Measurements from ENCODE around the gene RNH1.

The RNH1 gene

GRCh38 chr11:452203-452744 is 54.8 kb downstream of the RNH1 start:
- Histone ChIP-seq H3K9me3 (replicated peaks; ENCODE audit: insufficient read depth, low read length) (no peaks in the 10 kb centered on the region), H2AFZ (ENCODE audit: low read length) (no peak overlapping the region), H3K79me2 (ENCODE audit: low read length) (peaks cover 22% of the 10 kb centered on the region), H3K27ac (ENCODE audit: low read length) (no peak overlapping the region), H3K9ac (ENCODE audit: low read length) (no peak overlapping the region), H3K36me3 (replicated peaks; ENCODE audit: insufficient read depth, low read length) (no peaks in the 10 kb centered on the region), H3K27me3 (replicated peaks; ENCODE audit: insufficient read depth, low read length) (no peaks in the 10 kb centered on the region), H3K9me2 (replicated peaks; ENCODE audit: insufficient read depth, low read length) (no peaks in the 10 kb centered on the region), H4K20me1 (ENCODE audit: insufficient read depth, low read length) (no peaks in the 10 kb centered on the region), H3K4me2 (ENCODE audit: low read depth, low read length) (no peak overlapping the region), H3K4me1 (ENCODE audit: low read length) (peaks cover 17% of the 10 kb centered on the region), H3F3A (ENCODE audit: insufficient read depth, low read length) (peaks cover 14% of the 10 kb centered on the region), H3K4me3 (ENCODE audit: low read length) (no peak overlapping the region)
- no peak for DNase-seq
- TF ChIP-seq EZH2 (optimal IDR thresholded peaks at IDR 0.05; ENCODE audit: low read depth, low read length) (no peak), CTCF (IDR thresholded peaks at IDR 0.05; ENCODE audit: low read length) (no peak), EZH2phosphoT487 (IDR thresholded peaks at IDR 0.05; ENCODE audit: low read length) (no peak)

GRCh38 chr11:451738-452137 is 55.3 kb downstream of the RNH1 start:
- no peaks in the 10 kb centered on the region for H4K20me1 ChIP-seq (ENCODE audit: insufficient read depth, low read length)
- H3K36me3 ChIP-seq (replicated peaks; ENCODE audit: insufficient read depth, low read length) = no peaks in the 10 kb centered on the region
- H3K4me1 ChIP-seq (ENCODE audit: low read length) = peaks cover 17% of the 10 kb centered on the region
- DNase-seq = no peak
- H3K4me3 ChIP-seq (ENCODE audit: low read length) = no peak overlapping the region
- peaks cover 22% of the 10 kb centered on the region for H3K79me2 ChIP-seq (ENCODE audit: low read length)
- H3K4me2 ChIP-seq (ENCODE audit: low read depth, low read length) = peak overlapping the region; percentile 78; the same call in 1 of the 2 replicates
- no peaks in the 10 kb centered on the region; the same call in 1 of the 2 replicates for H3K27me3 ChIP-seq (replicated peaks; ENCODE audit: insufficient read depth, low read length)
- no peak overlapping the region for H3K9ac ChIP-seq (ENCODE audit: low read length)
- H3K9me3 ChIP-seq (replicated peaks; ENCODE audit: insufficient read depth, low read length) = no peaks in the 10 kb centered on the region
- H3F3A ChIP-seq (ENCODE audit: insufficient read depth, low read length) = peaks cover 16% of the 10 kb centered on the region
- no peak for TF ChIP-seq EZH2phosphoT487 (IDR thresholded peaks at IDR 0.05; ENCODE audit: low read length)
- TF ChIP-seq CTCF (IDR thresholded peaks at IDR 0.05; ENCODE audit: low read length) = no peak
- TF ChIP-seq EZH2 (optimal IDR thresholded peaks at IDR 0.05; ENCODE audit: low read depth, low read length) = no peak
- H3K27ac ChIP-seq (ENCODE audit: low read length) = no peak overlapping the region
- H3K9me2 ChIP-seq (replicated peaks; ENCODE audit: insufficient read depth, low read length) = no peaks in the 10 kb centered on the region
- H2AFZ ChIP-seq (ENCODE audit: low read length) = no peak overlapping the region

- peaks cover 17% of the 10 kb centered on the region for H3K4me1 ChIP-seq (ENCODE audit: low read length)
- peak overlapping the region; percentile 80 for H3K9ac ChIP-seq (ENCODE audit: low read length)
- peak; percentile 79 for DNase-seq
- peaks cover 18% of the 10 kb centered on the region for H3F3A ChIP-seq (ENCODE audit: insufficient read depth, low read length)
- H3K4me3 ChIP-seq (ENCODE audit: low read length) = peak overlapping the region; percentile 85
- H3K79me2 ChIP-seq (ENCODE audit: low read length) = peaks cover 22% of the 10 kb centered on the region
- H2AFZ ChIP-seq (ENCODE audit: low read length) = peak overlapping the region; percentile 78
- no peaks in the 10 kb centered on the region for H3K9me3 ChIP-seq (replicated peaks; ENCODE audit: insufficient read depth, low read length)
- H3K27ac ChIP-seq (ENCODE audit: low read length) = no peak overlapping the region
- TF ChIP-seq EZH2phosphoT487 (IDR thresholded peaks at IDR 0.05; ENCODE audit: low read length) (no peak), CTCF (IDR thresholded peaks at IDR 0.05; ENCODE audit: low read length) (peak; percentile 47), EZH2 (optimal IDR thresholded peaks at IDR 0.05; ENCODE audit: low read depth, low read length) (no peak)
- H3K27me3 ChIP-seq (replicated peaks; ENCODE audit: insufficient read depth, low read length) = peaks cover 2% of the 10 kb centered on the region; the same call in 1 of the 2 replicates
- no peaks in the 10 kb centered on the region for H3K36me3 ChIP-seq (replicated peaks; ENCODE audit: insufficient read depth, low read length)
- no peaks in the 10 kb centered on the region for H4K20me1 ChIP-seq (ENCODE audit: insufficient read depth, low read length)
- H3K9me2 ChIP-seq (replicated peaks; ENCODE audit: insufficient read depth, low read length) = no peaks in the 10 kb centered on the region
- peak overlapping the region; percentile 78 for H3K4me2 ChIP-seq (ENCODE audit: low read depth, low read length)
These were observed 56.1 kb downstream of the RNH1 start for GRCh38 chr11:450809-451451.
